BE2C (cell line): Measurements from ENCODE around the gene GRM3.

Source experiments
- DNase-seq: peaks from one replicate; pipeline ENCODE4 v3.0.0-alpha.2; 2020
- H3K27me3 ChIP-seq: fragments of 250-450 bp; sonication (Bioruptor Pico); 2 replicates; pipeline ENCODE4 v1.5.1; 2020; ENCODE audit warnings: mild to moderate bottlenecking
- H3K36me3 ChIP-seq: fragments of 250-450 bp; sonication (Bioruptor Pico); 2 replicates; pipeline ENCODE4 v1.5.1; 2020; ENCODE audit warnings: mild to moderate bottlenecking
- H3K4me1 ChIP-seq: fragments of 250-450 bp; sonication (Bioruptor Pico); 2 replicates; pipeline ENCODE4 v1.5.1; 2020
- H3K4me3 ChIP-seq: 2 replicates; pipeline ENCODE4 v1.5.1; 2011; ENCODE audit warnings: low read depth, low read length
- H3K9me3 ChIP-seq: fragments of 250-450 bp; sonication (Bioruptor Pico); 2 replicates; pipeline ENCODE4 v1.5.1; 2020
- CTCF ChIP-seq: IDR thresholded peaks from 2 replicates; pipeline ENCODE4 v1.5.1; 2012; ENCODE audit warnings: mild to moderate bottlenecking, low read depth, low read length

The GRM3 gene

GRCh38 chr7:86784765-86785164 is 141.1 kb downstream of the GRM3 start:
- DNase-seq, result no peak
- TF ChIP-seq CTCF, result no peak
- H3K4me1 ChIP-seq, result no peaks in the 10 kb centered on the region
- no peaks in the 10 kb centered on the region for H3K9me3 ChIP-seq
- no peak overlapping the region for H3K4me3 ChIP-seq
- no peaks in the 10 kb centered on the region for H3K27me3 ChIP-seq
- no peaks in the 10 kb centered on the region for H3K36me3 ChIP-seq

DNA sequence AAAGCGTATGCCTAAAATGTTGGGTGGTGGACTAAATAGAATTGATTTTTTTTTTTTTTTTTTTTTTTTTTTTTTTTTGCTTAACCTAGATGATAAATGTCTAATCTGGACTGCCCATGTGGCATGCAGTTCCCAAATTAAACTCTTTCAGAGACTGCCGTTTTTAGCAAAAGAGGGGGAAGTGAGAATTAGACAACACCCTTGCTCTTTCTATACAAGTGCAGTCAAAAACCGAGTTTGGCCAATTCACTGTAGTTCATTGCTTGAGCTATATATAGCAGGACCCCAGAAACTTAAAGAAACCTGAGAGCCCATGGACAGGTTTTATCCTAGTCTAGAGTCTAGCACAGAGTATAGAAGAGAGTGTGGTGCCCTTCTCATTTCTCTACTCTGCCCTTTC is 141.9 kb downstream of the GRM3 start:
- Histone ChIP-seq H3K4me3 (no peak overlapping the region), H3K9me3 (no peaks in the 10 kb centered on the region), H3K36me3 (no peaks in the 10 kb centered on the region), H3K4me1 (no peaks in the 10 kb centered on the region), H3K27me3 (no peaks in the 10 kb centered on the region)
- TF ChIP-seq CTCF, result no peak
- no peak for DNase-seq

DNA sequence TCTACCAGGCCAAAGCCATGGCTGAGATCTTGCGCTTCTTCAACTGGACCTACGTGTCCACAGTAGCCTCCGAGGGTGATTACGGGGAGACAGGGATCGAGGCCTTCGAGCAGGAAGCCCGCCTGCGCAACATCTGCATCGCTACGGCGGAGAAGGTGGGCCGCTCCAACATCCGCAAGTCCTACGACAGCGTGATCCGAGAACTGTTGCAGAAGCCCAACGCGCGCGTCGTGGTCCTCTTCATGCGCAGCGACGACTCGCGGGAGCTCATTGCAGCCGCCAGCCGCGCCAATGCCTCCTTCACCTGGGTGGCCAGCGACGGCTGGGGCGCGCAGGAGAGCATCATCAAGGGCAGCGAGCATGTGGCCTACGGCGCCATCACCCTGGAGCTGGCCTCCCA is 142.7 kb downstream of the GRM3 start:
- no peaks in the 10 kb centered on the region for H3K36me3 ChIP-seq
- no peaks in the 10 kb centered on the region for H3K4me1 ChIP-seq
- H3K9me3 ChIP-seq, result no peaks in the 10 kb centered on the region
- no peaks in the 10 kb centered on the region for H3K27me3 ChIP-seq
- DNase-seq, result no peak
- no peak for TF ChIP-seq CTCF
- H3K4me3 ChIP-seq, result no peak overlapping the region

- H3K4me3 ChIP-seq, result no peak overlapping the region
- H3K27me3 ChIP-seq, result no peaks in the 10 kb centered on the region
- H3K36me3 ChIP-seq, result no peaks in the 10 kb centered on the region
- DNase-seq, result no peak
- no peaks in the 10 kb centered on the region for H3K4me1 ChIP-seq
- H3K9me3 ChIP-seq, result no peaks in the 10 kb centered on the region
- no peak for TF ChIP-seq CTCF
Observed at GRCh38 chr7:86788948-86789347, 145.2 kb downstream of the GRM3 start.

DNA sequence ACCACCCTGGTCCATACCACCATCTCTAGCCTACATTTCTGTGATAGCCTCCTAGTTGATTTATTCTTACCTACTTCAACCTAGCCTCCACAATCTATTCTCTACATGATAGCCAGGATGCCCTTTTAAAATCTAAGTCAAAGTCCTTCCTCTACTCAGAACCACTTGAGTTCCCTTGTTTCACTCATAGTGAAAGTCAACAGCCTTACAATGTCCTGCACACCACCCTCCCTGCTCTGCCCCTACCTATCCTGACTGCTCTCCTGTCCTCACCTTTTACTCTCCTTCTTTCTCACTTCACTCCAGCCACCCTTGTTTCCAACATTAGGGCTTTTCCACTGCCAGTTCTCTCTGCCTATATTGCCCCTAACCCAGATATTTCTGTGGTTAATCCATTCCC is 146.7 kb downstream of the GRM3 start:
- no peaks in the 10 kb centered on the region for H3K4me1 ChIP-seq
- TF ChIP-seq CTCF, result no peak
- H3K4me3 ChIP-seq, result no peak overlapping the region
- H3K27me3 ChIP-seq, result no peaks in the 10 kb centered on the region
- no peaks in the 10 kb centered on the region for H3K36me3 ChIP-seq
- no peak for DNase-seq
- H3K9me3 ChIP-seq, result no peaks in the 10 kb centered on the region

DNA sequence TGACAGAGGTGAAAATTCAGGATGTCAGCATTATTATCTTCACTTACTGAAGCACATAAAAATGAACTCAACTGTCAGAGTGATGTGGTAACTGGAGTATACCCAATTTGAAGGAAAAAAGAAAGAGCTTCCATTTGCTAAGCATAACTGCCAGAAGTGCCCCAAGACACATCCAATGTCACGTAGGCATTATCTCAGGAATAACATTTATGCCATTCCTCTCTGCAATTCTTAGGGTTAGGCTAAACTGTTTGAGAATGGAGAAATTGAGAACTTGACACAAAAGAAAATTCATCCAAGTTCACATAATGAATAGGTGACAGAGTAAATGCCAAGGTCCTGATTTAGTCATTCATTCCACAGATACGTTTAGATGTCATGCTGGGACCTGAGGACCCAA is 148.6 kb downstream of the GRM3 start:
- no peak for DNase-seq
- H3K27me3 ChIP-seq, result no peaks in the 10 kb centered on the region
- no peaks in the 10 kb centered on the region for H3K4me1 ChIP-seq
- no peaks in the 10 kb centered on the region for H3K9me3 ChIP-seq
- no peak overlapping the region for H3K4me3 ChIP-seq
- H3K36me3 ChIP-seq, result no peaks in the 10 kb centered on the region
- no peak for TF ChIP-seq CTCF
